GM21737 (cell line): ENCODE results near the gene DDIAS.
A peak's percentile ranks its signal among the peaks of the same experiment; 100 is the strongest.
"Not testable (repeated sequence)": the region's sequence is repeated elsewhere in the genome, so short reads cannot be mapped to it uniquely, and the experiment has no call there.

Source experiments
- ATAC-seq: cut with Tn5 transposase; IDR thresholded peaks from one replicate; pipeline ENCODE4 v1.9.1; 2021; ENCODE audit warnings: mild to moderate bottlenecking, moderate library complexity; ENCODE audit not compliant: unreplicated experiment

The DDIAS gene

DNA sequence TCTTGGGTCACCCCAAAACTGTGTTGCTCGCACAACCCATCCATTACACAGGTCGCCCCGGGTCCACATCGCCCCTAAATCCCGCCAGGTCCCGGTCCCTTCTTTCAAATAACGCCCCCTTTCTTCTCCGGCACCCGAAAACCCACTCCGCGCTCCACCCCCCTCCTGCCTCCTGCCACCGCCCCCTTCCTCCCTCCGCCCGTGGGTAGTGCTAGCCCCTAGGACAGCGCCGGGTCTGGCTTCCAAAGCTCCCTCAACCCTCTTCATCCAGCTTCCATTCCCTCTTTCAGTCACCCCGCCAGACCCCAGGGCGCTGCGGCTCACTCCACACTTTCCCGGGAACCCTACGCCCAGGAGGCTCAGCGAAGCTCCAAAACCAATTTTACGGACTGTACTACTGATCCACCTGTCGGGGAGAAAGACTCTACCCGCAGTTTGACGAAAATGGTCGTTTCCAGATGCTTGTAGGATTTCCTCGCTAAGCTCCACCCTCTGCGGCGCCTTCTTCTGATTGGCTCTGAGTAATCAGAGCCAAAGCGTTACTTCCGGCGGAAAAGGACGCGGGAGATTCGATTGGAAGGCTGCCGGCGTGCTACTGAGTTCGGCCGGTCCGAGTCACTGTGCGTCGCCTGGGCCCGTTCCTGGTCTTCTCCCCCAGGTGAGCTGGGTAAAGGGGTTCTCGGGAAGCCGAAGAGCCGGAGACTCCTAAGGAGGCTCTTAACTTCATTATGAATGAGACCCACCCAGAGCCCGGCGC, at the start of gene DDIAS:
Gene DDIAS, plus strand, starts transcription at position 572 of the 757 bp plus-strand sequence. CDS start 13,003 bp downstream, outside the sequence.
- peak; percentile 70 for ATAC-seq

GRCh38 chr11:82854242-82854641, 47.3 kb upstream of the DDIAS start:
- no peak for ATAC-seq

GRCh38 chr11:82854916-82855315, 46.6 kb upstream of the DDIAS start:
- not testable (repeated sequence) for ATAC-seq

DNA sequence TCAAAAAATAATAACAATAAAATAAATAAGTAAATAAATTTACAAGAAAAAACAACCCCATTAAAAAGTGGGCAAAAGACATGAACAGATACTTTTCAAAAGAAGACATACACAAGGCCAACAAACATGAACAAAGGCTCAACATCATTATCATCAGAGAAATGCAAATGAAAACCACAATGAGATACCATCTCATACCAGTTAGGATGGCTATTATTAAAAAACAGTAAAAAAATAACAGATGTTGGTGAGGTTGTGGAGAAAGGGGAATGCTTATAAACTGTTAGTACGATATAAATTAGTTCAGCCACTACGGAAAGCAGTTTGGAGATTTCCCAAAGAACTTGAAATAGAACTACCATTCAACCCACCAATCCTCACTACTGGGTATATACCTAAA, 45.9 kb upstream of the DDIAS start:
- ATAC-seq = no peak

DNA sequence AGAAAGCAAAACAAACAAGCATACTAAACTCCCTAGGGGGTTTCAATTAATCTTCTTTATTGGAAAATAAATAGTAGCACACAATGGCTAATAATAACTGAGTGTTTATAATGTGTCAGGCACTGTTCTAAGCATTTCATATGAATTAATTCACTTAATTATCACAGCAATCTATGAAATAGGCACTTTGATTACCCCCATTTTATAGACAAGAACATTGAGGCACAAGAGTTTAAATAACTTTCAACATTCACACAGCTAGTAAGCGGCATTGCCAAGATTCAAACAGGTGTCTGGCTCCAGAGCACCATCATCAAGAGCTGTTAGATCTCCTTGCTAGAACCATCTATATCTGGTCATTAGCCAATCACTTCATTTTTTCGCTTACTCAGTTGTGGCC, 44.4 kb upstream of the DDIAS start:
- ATAC-seq = no peak

- ATAC-seq = no peak
Measured at GRCh38 chr11:82858133-82858532, 43.4 kb upstream of the DDIAS start.

DNA sequence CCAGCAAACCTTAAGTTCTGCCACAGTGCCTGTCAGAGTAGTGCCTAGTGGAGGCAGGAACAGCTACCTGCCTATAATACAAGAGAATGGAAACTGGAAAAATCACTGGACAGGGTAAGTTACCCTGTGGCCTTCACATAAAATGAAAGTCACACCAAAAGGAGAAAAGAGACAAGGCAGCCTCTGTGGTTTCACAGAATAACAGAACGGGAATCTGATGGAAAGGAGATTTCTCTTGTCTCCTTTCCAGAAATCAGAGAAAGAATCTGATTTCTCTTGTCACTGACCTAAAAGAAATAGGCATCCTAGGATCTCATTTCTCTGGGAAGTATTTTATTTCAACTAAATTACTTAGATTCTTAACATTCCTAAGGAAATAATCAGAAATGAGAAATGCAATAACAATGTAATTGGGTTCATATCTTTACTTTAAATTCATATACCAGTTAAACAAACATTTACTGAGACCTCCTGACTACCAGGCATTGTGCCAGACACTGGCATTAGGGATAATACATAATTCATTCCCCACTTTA, 42.9 kb upstream of the DDIAS start:
- ATAC-seq = no peak

DNA sequence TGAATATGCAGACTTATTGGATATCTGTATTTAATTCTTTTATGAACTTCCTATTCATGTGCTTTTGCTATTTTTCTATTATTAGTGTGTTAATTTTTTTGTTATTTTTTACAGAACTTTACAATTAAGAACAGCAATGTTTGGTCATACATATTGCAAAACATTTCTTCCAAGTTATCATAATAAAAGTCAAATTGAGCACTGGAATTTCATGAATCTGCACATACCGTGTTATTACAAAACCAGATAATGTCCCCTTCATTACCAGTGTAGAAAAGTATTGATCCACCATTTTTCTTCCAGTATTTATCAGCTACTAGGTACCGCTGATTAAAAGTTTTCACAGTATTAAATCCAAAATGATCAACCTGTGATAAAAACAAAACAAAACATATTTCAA, 41.8 kb upstream of the DDIAS start:
- no peak for ATAC-seq

DNA sequence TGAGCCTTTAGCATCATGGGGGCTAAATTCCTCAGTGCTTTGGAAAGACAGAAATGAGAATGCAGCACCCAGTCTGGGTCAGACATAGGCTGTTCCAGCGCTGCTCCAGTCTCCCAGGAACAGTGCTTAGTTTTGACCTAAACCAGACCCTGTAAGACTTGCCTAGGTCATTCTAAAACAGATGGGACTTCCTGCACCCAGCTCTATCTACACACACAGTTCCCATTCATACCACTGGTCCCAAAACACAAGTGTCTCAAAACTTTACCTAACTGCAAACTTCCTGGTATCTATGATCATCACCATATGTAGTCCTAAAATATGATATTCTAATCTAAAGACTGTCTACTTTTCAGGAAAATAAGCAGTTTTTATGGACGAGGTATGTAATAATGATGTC, 39.2 kb upstream of the DDIAS start:
- no peak for ATAC-seq

DNA sequence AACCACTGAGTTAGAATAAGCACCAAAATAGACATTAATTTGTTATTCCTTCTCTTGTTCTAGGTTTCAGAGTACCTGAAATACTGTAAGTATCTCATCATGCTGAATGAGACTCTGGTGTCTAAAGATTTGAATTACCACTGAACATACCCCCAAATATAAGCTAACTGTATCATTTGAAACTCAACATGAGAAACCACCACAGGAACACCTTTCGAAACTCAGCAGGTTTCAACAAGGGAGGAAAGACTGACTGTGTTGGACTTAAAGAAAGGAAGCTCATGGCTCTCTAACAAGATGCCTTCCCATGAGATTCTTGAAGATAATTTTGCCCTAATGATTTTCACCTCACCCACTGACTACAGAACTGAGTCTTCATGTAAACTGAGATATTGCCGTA, 38.3 kb upstream of the DDIAS start:
- ATAC-seq = no peak

GRCh38 chr11:82864268-82864667, 37.3 kb upstream of the DDIAS start:
- no peak for ATAC-seq

DNA sequence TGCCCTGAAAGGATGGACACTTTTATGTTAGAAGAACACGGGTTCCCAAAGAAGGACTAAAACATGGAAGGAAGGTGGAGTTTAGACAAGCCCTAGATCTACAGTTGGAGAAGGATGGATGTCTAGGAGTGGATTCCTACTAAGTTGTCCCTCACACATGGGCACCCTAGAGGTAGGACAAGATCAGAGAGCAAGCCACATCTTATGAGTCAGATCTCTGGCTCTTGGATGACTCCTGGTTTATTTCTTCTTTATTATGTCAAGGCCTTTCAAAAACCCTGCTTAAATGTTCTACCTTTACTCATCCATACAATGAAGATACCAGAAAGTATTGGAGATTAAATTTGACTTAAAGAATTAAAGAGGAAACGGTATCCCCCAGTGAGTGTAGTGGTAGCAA, 35.7 kb upstream of the DDIAS start:
- ATAC-seq = no peak

- peak; percentile 45 for ATAC-seq
Measured at GRCh38 chr11:82867495-82868082, 33.9 kb upstream of the DDIAS start.

GRCh38 chr11:82869657-82870056, 31.9 kb upstream of the DDIAS start:
- no peak for ATAC-seq

DNA sequence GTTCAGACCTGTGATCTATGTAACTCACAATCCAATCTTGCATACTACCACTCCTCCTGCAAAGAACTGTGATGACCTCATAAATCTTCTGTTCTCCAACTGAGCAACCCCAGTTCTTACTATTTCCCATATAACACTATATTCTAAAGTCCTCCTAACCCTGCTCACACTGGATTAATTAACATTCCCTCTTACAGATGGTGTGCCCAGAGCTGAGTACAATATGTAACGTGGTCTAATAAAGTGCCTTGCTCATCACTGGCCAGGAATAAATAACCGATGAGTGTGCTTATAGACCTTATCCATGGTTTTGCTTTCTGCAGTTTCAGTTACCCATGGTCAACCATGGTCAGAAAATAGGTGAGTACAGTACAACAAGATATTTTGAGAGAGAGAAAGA, 29.9 kb upstream of the DDIAS start:
- ATAC-seq = no peak

DNA sequence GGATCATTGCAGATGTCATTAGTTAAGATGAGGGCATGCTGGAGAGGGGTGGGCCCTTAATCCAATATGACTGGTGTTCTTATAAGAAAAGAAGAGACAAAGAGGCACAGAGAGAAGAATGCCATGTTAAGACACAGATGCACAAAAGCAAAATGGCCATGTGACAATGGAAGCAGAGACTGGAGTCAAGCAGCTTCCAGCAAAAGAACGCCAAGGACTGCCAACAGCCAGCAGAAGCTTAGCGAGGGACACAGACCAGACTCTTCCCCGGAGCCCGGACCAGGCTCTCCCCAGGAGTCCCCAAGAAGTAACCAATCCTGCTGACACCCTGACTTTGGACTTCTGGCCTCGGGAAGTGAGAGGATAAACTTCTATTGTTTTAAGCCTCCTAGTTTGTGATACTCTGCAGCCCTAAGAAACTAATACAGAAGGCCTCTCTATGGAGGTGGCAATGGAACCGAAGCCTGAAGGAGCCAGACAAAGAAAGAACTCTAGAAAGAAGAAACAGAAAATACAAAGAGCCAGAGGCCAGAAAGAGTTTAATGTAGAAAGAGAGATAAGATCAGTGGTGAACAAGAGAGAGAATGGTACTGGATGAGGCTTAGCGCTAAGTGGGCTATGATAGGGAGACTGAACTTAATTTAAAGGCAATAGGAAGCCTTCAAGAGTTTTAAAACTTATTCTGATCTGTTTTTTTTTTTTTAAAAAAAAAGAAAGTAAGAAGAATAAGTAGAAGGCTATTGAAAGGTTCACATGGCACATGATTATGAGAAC, 29.0 kb upstream of the DDIAS start:
- ATAC-seq = no peak

- no peak for ATAC-seq
Measured at GRCh38 chr11:82873919-82874333, 27.6 kb upstream of the DDIAS start.

DNA sequence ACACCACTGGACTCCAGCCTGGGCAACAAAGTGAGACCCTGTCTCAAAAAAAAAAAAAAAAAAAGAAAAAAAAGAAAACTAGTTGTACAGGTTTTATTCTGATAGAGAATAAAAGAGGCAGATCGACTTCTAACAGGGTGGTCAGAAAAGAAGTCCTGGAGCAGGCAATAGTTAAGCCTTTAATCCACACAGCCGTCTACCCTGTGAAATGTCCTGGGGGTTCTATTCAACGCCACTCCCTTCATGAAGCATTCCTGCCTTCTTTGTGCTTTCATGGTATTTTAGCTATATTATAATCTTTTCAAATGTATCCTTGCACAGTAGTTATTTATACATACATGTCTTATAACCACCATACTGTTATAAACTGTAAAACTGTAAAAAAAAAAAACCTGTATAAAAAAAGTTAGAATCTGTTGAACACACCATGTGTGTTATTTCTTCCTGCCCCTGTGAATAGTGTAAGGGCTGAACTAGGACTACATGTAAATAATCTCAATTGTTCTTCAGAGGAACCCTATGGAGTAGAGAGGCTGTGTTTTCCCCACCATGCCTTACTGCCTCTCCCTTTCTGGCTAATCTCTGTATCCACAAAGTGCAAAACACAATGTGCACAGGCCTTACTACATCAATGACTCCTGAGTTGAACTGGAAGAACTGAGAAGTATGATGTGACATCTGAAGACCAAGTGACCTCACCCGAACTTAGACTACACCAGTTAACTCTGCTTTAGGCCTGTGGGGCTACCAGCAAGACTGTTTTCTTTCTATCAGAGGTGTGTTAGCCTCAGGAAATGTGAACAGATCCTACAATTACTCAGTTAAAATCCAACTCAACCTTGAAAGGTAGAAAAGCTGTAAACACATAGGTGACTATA, 26.7 kb upstream of the DDIAS start:
- no peak for ATAC-seq

DNA sequence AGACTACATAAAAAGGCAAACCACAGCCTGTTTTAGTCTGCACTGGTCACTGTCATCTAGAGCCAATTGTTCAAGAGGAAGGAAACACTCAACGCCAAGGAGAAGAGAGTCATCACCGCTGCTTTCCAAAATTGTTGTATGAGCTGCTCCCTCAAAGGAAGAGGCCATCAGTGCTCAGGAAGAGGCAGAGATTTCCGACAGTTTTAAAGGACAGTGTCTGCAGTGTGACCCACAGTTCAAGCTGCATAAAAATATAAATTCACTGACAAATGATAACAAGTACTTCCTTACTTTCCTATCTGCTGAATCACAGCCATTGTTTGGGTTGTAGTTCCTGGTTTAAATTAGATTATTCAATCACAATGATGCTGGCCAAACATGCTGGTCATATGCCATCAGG, 17.7 kb upstream of the DDIAS start:
- no peak for ATAC-seq

GRCh38 chr11:82889133-82890001, 12.2 kb upstream of the DDIAS start:
- no peak for ATAC-seq
